K562 (cell line): ENCODE results near the gene ATXN7L2. TPM values are rescaled to one million over a fixed set of nuclear protein-coding genes. Genes with fewer than 3 reads are reported as not detected.

Experiments used
- BCOR ChIP-seq: fragments of 450-650 bp; IDR thresholded peaks from 2 replicates; pipeline ENCODE4 v1.6.1; 2016
- CAMTA2 ChIP-seq: fragments of 250-450 bp; sonication (Bioruptor Pico); conservative IDR thresholded peaks from 2 replicates; pipeline ENCODE4 v1.5.1; 2022
- FOXA1 ChIP-seq: fragments of 450-650 bp; IDR thresholded peaks from 2 replicates; pipeline ENCODE4 v1.6.1; 2016; ENCODE audit warnings: mild to moderate bottlenecking, borderline replicate concordance
- HNRNPUL1 ChIP-seq: fragments of 200-400 bp; formaldehyde crosslinking; IDR thresholded peaks from 2 replicates; pipeline ENCODE4 v1.6.1; 2017; ENCODE audit warnings: low read length
- KLF1 ChIP-seq: fragments of 450-650 bp; IDR thresholded peaks from 2 replicates; pipeline ENCODE4 v1.6.1; 2016; ENCODE audit warnings: missing genetic modification characterization, missing compliant biosample characterization
- MAFG ChIP-seq: fragments of 450-650 bp; conservative IDR thresholded peaks from 2 replicates; pipeline ENCODE4 v1.6.1; 2016; ENCODE audit warnings: missing genetic modification characterization, missing compliant biosample characterization
- MAZ ChIP-seq, 2 experiments: fragments of 450-650 bp in 1 of 2; sonication (generic) in 1 of 2; formaldehyde crosslinking; IDR thresholded peaks in 1 of 2; conservative IDR thresholded peaks in 1 of 2; 2 replicates each; pipeline versions ENCODE4 v1.4.0 to v1.5.0; 2020; ENCODE audit warnings: mild to moderate bottlenecking in 1 of 2, missing genetic modification reagents in 1 of 2
- MECOM ChIP-seq: fragments of 250-450 bp; sonication (Bioruptor Pico); IDR thresholded peaks from 2 replicates; pipeline ENCODE4 v1.8.0; 2022; ENCODE audit warnings: inconsistent platforms
- NR2C1 ChIP-seq, 2 experiments: fragments of 450-650 bp; IDR thresholded peaks; 2 replicates each; pipeline ENCODE4 v1.6.1; 2017; ENCODE audit warnings: mild to moderate bottlenecking in 2 of 2, antibody characterized with exemption in 1 of 2, inconsistent platforms in 1 of 2, missing compliant biosample characterization in 1 of 2, missing genetic modification characterization in 1 of 2
- NR2C2 ChIP-seq, 2 experiments: fragments of 200-800 bp in 1 of 2; sonication (Bioruptor generic) in 1 of 2; sonication (generic) in 1 of 2; formaldehyde crosslinking in 1 of 2; IDR thresholded peaks; 2 replicates each; pipeline versions ENCODE4 v1.6.1 to v1.8.0; 2016 to 2022; ENCODE audit warnings: mild to moderate bottlenecking in 1 of 2, missing compliant biosample characterization in 1 of 2, missing genetic modification characterization in 1 of 2, missing genetic modification reagents in 1 of 2
- POU5F1 ChIP-seq: fragments of 150-350 bp; IDR thresholded peaks from 2 replicates; pipeline ENCODE4 v1.6.1; 2014; ENCODE audit warnings: borderline replicate concordance, low read length, low read depth, mild to moderate bottlenecking; ENCODE audit not compliant: partially characterized antibody
- RAD51 ChIP-seq: fragments of 450-650 bp; IDR thresholded peaks from 2 replicates; pipeline ENCODE4 v1.7.1; 2016; ENCODE audit warnings: low read depth, mild to moderate bottlenecking, borderline replicate concordance
- SIX5 ChIP-seq, 2 experiments: IDR thresholded peaks; 2 replicates each; pipeline ENCODE4 v1.6.1; 2011; ENCODE audit warnings: low read length in 2 of 2, borderline replicate concordance in 1 of 2, low read depth in 1 of 2, mild to moderate bottlenecking in 1 of 2, moderate library complexity in 1 of 2; ENCODE audit not compliant: insufficient read depth in 1 of 2
- ZBTB17 ChIP-seq: fragments of 450-650 bp; formaldehyde crosslinking; IDR thresholded peaks from 2 replicates; pipeline ENCODE4 v1.4.0; 2020; ENCODE audit warnings: mild to moderate bottlenecking
- ZNF184 ChIP-seq: sonication (generic); formaldehyde crosslinking; IDR thresholded peaks from 2 replicates; pipeline ENCODE4 v1.5.0; 2020; ENCODE audit warnings: missing genetic modification reagents
- ZNF263 ChIP-seq: sonication (generic); formaldehyde crosslinking; IDR thresholded peaks from 2 replicates; pipeline ENCODE4 v1.8.0; 2022; ENCODE audit warnings: mild to moderate bottlenecking, missing genetic modification reagents, borderline replicate concordance
- ZNF444 ChIP-seq: fragments of 250-450 bp; sonication (Bioruptor Pico); IDR thresholded peaks from 2 replicates; pipeline ENCODE4 v1.4.0; 2020; ENCODE audit warnings: mild to moderate bottlenecking, moderate library complexity
- ZNF668 ChIP-seq: fragments of 250-450 bp; sonication (Bioruptor Pico); IDR thresholded peaks from 2 replicates; pipeline ENCODE4 v1.8.0; 2022; ENCODE audit warnings: mild to moderate bottlenecking, inconsistent platforms
- ZNF717 ChIP-seq: fragments of 250-450 bp; sonication (Bioruptor Pico); IDR thresholded peaks from 2 replicates; pipeline ENCODE4 v1.5.0; 2021
- ZSCAN29 ChIP-seq: fragments of 450-650 bp; IDR thresholded peaks from 2 replicates; pipeline ENCODE4 v1.6.1; 2017
- polyA plus RNA-seq, 8 experiments: library from polyadenylated mRNA; depleted of rRNA in 4 of 8; stranded (reverse) in 5 of 8; unstranded in 3 of 8; fragments of >200 nt; fragmentation: Nextera tagmentation in 2 of 8; fragmentation: Illumina TruSeq in 1 of 8; extraction: Ambion mirVana in 2 of 8; extraction: Trizol in 1 of 8; gene quantifications; 2 replicates each; pipeline versions ENCODE4 v1.2.1 to v1.2.3, GENCODE V29; 2011 to 2014; ENCODE audit warnings: inconsistent platforms in 1 of 8, missing spikeins in 1 of 8
- total RNA-seq, 7 experiments: library from RNA; depleted of rRNA in 6 of 7; stranded (reverse); fragments of >200 nt in 6 of 7; fragmentation: Illumina TruSeq in 2 of 7; extraction: Trizol in 2 of 7; gene quantifications; 2 replicates each; pipeline versions ENCODE4 v1.2.1 to v1.2.3, GENCODE V29; 2011 to 2021; ENCODE audit warnings: low replicate concordance in 1 of 7
- TF ChIP-seq, protein P1 (sequence below): fragments of 450-650 bp; IDR thresholded peaks from 2 replicates; pipeline ENCODE4 v1.6.1; 2016; ENCODE audit warnings: missing biosample characterization, missing genetic modification characterization
- TF ChIP-seq, protein P2 (sequence below): sonication (generic); formaldehyde crosslinking; IDR thresholded peaks from 2 replicates; pipeline ENCODE4 v1.8.0; 2022; ENCODE audit warnings: mild to moderate bottlenecking, missing genetic modification reagents
- TF ChIP-seq, protein P3 (sequence below): fragments of 250-450 bp; sonication (Bioruptor Pico); IDR thresholded peaks from 2 replicates; pipeline ENCODE4 v1.5.0; 2021

Gene ATXN7L2
- total and polyA plus RNA-seq, 9 of the 15 experiments (the other 6 are each of a cell fraction or from before 2014, with no cell fraction given) = 0.21 to 10.4 (median 5.8) TPM

DNA sequence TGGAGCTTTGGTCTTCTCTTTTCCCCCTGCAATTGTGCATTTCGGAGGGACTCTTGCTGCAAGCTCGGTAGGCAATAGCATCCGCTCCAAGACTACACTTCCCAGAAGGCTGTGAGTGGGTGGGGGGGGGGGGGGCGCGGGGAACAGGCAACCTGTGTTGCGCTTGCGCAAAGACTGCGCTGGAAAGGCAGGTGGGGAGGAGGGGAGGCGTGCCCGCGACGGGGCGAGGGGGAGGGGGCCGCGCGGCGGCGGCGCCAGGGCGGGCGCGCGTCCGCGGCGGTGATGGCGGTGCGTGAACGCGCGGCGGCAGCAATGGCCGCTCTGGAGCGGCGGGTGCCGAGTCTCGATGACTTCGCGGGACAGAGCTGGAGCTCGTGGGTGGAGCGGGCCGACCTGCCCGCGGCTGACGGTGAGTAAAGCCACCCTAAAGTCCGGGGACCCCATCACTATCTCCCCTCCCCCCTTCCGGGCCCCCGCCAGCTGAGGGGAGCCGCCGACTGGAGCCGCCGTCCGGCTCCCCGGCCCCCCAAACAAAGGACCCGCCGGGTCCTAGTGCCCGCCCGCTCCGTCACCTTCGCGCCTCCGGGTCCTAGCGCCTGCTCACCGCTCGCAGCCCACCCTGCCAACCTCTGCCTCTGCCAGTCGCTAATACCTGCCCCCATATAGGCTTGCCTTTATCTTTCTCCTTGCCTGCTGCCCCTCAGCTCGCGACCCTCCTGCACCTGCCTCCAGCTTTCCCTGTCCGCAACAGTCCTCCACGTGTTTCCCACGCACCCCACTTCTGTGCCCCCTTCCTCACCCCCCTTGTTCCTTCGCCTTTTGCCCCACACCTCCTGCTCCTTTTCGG, at the start of gene ATXN7L2 (continued):
- no peak for TF ChIP-seq POU5F1
- TF ChIP-seq, protein P1, sequence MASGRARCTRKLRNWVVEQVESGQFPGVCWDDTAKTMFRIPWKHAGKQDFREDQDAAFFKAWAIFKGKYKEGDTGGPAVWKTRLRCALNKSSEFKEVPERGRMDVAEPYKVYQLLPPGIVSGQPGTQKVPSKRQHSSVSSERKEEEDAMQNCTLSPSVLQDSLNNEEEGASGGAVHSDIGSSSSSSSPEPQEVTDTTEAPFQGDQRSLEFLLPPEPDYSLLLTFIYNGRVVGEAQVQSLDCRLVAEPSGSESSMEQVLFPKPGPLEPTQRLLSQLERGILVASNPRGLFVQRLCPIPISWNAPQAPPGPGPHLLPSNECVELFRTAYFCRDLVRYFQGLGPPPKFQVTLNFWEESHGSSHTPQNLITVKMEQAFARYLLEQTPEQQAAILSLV (tag) = no peak
- TF ChIP-seq NR2C1 (IDR thresholded peaks at IDR 0.05) = no peak
- peak; percentile 46; the same call in 1 of the 2 replicates for TF ChIP-seq NR2C1 (tag; IDR thresholded peaks at IDR 0.05)
- TF ChIP-seq NR2C2 (CRISPR knock-in tag; IDR thresholded peaks at IDR 0.05) = peak; percentile 81; the same call in 1 of the 2 replicates
- TF ChIP-seq NR2C2 (tag; IDR thresholded peaks at IDR 0.05) = peak; percentile 82
- 0 out of 2 replicates have a peak, but pooled peaks have one; percentile 54 for TF ChIP-seq CAMTA2 (CRISPR knock-in tag)
- no peak for TF ChIP-seq ZNF444 (CRISPR knock-in tag)
- no peak for TF ChIP-seq ZNF717 (CRISPR knock-in tag)
- peak; percentile 90 for TF ChIP-seq BCOR
- TF ChIP-seq MAFG = no peak
- no peak for TF ChIP-seq HNRNPUL1
- no peak for TF ChIP-seq MECOM
- TF ChIP-seq RAD51 = peak; percentile 58; the same call in 1 of the 2 replicates
- no peak for TF ChIP-seq ZNF184 (CRISPR knock-in tag)
- no peak for TF ChIP-seq ZSCAN29
- TF ChIP-seq ZNF263 (CRISPR knock-in tag) = peak; percentile 69
- TF ChIP-seq, protein P2, sequence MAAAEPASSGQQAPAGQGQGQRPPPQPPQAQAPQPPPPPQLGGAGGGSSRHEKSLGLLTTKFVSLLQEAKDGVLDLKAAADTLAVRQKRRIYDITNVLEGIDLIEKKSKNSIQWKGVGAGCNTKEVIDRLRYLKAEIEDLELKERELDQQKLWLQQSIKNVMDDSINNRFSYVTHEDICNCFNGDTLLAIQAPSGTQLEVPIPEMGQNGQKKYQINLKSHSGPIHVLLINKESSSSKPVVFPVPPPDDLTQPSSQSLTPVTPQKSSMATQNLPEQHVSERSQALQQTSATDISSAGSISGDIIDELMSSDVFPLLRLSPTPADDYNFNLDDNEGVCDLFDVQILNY (CRISPR knock-in tag) = 0 out of 2 replicates have a peak, but pooled peaks have one; percentile 39
- TF ChIP-seq ZNF668 = no peak; the same call in 1 of the 2 replicates
- TF ChIP-seq, protein P3, sequence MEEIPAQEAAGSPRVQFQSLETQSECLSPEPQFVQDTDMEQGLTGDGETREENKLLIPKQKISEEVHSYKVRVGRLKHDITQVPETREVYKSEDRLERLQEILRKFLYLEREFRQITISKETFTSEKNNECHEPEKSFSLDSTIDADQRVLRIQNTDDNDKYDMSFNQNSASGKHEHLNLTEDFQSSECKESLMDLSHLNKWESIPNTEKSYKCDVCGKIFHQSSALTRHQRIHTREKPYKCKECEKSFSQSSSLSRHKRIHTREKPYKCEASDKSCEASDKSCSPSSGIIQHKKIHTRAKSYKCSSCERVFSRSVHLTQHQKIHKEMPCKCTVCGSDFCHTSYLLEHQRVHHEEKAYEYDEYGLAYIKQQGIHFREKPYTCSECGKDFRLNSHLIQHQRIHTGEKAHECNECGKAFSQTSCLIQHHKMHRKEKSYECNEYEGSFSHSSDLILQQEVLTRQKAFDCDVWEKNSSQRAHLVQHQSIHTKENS (CRISPR knock-in tag) = no peak
- TF ChIP-seq FOXA1 = no peak
- peak; percentile 97 to 98; a peak in 3 of 4 replicates for TF ChIP-seq MAZ (CRISPR knock-in tag; conservative IDR thresholded peaks at IDR 0.05 in 1 of 2, IDR thresholded peaks at IDR 0.05 in 1 of 2)
- peak; percentile 64; the same call in 1 of the 2 replicates for TF ChIP-seq ZBTB17 (CRISPR knock-in tag)
- no peak for TF ChIP-seq KLF1 (tag)
- peak; percentile 57 to 59; a peak in 3 of 4 replicates for TF ChIP-seq SIX5 (IDR thresholded peaks at IDR 0.05; ENCODE audit: borderline replicate concordance in 1 of 2, insufficient read depth in 1 of 2, low read depth in 1 of 2, low read length in 2 of 2)
